ENCODE results near the gene DUSP8. TPM values are rescaled to one million over a fixed set of nuclear protein-coding genes. Genes with fewer than 3 reads are reported as not detected.

The DUSP8 gene
- total RNA-seq, 1 experiment from 2014 or later, result 10.2 TPM

DNA sequence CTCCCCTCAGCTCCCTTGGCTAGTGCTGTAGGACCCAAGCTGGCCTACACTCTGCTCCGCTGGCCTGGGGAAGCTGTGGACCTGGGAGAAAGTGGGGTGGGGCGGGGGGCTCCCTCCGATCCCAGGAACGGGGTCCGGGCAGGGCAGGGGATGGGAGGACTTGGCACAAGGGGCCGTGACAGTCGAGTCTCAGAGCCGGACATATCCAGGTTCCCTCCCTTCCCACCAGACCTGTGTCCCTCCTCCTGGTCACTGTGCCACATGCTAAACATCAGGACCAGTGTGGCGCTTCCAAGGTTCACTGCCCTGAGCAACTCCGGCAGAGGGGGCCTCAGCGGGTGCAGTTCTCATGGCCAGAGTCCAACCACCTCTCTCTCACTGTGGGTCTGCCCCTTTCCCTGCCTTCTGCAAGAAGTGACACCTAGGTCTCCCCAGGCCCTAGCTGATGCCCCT, 2.0 kb downstream of the DUSP8 start:
- no peak overlapping the region for H3K4me3 ChIP-seq (replicated peaks in 1 of 2; ENCODE audit: low read depth in 1 of 2, low read length in 2 of 2)

More for the DNA sequence above, 2.0 kb downstream of the DUSP8 start:
- H3K27ac ChIP-seq (ENCODE audit: low read depth, low read length), result no peak overlapping the region
- no peaks in the 10 kb centered on the region for H3K9me3 ChIP-seq (ENCODE audit: control insufficient read depth in 1 of 2, insufficient read depth in 1 of 2, low read depth in 1 of 2, low read length in 2 of 2)
- H3K36me3 ChIP-seq (ENCODE audit: control insufficient read depth in 1 of 2, insufficient read depth in 2 of 2, low read length in 2 of 2), result no peaks in the 10 kb centered on the region
- H4K20me1 ChIP-seq (ENCODE audit: insufficient read depth), result no peaks in the 10 kb centered on the region
- no peak for ATAC-seq
- intact Hi-C loops (cut with micrococcal nuclease), result no loop called here
- no peak overlapping the region for H3K9ac ChIP-seq (ENCODE audit: low read length)
- ChIA-PET CTCF (interaction anchor here (1.0 kb wide), 1 partner anchor 25 kb away, joined by 3 read pairs; no protein-coding TSS in a partner anchor), RAD21 (ENCODE audit: low non-redundant PET in 1 of 2, low total read pairs in 2 of 2, uncharacterized antibody in 2 of 2, unreplicated experiment in 2 of 2) (no interaction called here), POLR2A (no interaction called here)
- TF ChIP-seq, protein P1, sequence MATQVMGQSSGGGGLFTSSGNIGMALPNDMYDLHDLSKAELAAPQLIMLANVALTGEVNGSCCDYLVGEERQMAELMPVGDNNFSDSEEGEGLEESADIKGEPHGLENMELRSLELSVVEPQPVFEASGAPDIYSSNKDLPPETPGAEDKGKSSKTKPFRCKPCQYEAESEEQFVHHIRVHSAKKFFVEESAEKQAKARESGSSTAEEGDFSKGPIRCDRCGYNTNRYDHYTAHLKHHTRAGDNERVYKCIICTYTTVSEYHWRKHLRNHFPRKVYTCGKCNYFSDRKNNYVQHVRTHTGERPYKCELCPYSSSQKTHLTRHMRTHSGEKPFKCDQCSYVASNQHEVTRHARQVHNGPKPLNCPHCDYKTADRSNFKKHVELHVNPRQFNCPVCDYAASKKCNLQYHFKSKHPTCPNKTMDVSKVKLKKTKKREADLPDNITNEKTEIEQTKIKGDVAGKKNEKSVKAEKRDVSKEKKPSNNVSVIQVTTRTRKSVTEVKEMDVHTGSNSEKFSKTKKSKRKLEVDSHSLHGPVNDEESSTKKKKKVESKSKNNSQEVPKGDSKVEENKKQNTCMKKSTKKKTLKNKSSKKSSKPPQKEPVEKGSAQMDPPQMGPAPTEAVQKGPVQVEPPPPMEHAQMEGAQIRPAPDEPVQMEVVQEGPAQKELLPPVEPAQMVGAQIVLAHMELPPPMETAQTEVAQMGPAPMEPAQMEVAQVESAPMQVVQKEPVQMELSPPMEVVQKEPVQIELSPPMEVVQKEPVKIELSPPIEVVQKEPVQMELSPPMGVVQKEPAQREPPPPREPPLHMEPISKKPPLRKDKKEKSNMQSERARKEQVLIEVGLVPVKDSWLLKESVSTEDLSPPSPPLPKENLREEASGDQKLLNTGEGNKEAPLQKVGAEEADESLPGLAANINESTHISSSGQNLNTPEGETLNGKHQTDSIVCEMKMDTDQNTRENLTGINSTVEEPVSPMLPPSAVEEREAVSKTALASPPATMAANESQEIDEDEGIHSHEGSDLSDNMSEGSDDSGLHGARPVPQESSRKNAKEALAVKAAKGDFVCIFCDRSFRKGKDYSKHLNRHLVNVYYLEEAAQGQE (IDR thresholded peaks at IDR 0.05; ENCODE audit: low read depth), result no peak
- TF ChIP-seq YY1 (IDR thresholded peaks at IDR 0.05; ENCODE audit: extremely low read depth, insufficient replicate concordance, low read depth, low read length) (no peak), ELF1 (IDR thresholded peaks at IDR 0.05; ENCODE audit: borderline replicate concordance, low read depth) (no peak), ZNF274 (IDR thresholded peaks at IDR 0.05; ENCODE audit: low read depth, low read length) (no peak), POLR2AphosphoS5 (IDR thresholded peaks at IDR 0.05; ENCODE audit: low read depth, low read length) (no peak), SIN3A (IDR thresholded peaks at IDR 0.05; ENCODE audit: low read depth) (no peak), EZH2 (IDR thresholded peaks at IDR 0.05) (no peak), CEBPB (IDR thresholded peaks at IDR 0.05; ENCODE audit: low read depth) (no peak), EGR1 (IDR thresholded peaks at IDR 0.05; ENCODE audit: low read depth) (no peak), SRF (IDR thresholded peaks at IDR 0.05; ENCODE audit: low read depth) (no peak), CBX3 (IDR thresholded peaks at IDR 0.05; ENCODE audit: low read depth) (no peak), RAD21 (IDR thresholded peaks at IDR 0.05; ENCODE audit: low read depth) (no peak), EZH2phosphoT487 (IDR thresholded peaks at IDR 0.05; ENCODE audit: borderline replicate concordance) (no peak), FOSL1 (IDR thresholded peaks at IDR 0.05; ENCODE audit: low read depth) (no peak), ZFX (IDR thresholded peaks at IDR 0.05) (no peak)
- TF ChIP-seq, protein P2, sequence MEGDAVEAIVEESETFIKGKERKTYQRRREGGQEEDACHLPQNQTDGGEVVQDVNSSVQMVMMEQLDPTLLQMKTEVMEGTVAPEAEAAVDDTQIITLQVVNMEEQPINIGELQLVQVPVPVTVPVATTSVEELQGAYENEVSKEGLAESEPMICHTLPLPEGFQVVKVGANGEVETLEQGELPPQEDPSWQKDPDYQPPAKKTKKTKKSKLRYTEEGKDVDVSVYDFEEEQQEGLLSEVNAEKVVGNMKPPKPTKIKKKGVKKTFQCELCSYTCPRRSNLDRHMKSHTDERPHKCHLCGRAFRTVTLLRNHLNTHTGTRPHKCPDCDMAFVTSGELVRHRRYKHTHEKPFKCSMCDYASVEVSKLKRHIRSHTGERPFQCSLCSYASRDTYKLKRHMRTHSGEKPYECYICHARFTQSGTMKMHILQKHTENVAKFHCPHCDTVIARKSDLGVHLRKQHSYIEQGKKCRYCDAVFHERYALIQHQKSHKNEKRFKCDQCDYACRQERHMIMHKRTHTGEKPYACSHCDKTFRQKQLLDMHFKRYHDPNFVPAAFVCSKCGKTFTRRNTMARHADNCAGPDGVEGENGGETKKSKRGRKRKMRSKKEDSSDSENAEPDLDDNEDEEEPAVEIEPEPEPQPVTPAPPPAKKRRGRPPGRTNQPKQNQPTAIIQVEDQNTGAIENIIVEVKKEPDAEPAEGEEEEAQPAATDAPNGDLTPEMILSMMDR (IDR thresholded peaks at IDR 0.05 in 2 of 3, conservative IDR thresholded peaks at IDR 0.05 in 1 of 3; ENCODE audit: borderline replicate concordance in 1 of 3, insufficient read depth in 1 of 3, low read depth in 2 of 3, low read length in 2 of 3), result no peak
- TF ChIP-seq, protein P3, sequence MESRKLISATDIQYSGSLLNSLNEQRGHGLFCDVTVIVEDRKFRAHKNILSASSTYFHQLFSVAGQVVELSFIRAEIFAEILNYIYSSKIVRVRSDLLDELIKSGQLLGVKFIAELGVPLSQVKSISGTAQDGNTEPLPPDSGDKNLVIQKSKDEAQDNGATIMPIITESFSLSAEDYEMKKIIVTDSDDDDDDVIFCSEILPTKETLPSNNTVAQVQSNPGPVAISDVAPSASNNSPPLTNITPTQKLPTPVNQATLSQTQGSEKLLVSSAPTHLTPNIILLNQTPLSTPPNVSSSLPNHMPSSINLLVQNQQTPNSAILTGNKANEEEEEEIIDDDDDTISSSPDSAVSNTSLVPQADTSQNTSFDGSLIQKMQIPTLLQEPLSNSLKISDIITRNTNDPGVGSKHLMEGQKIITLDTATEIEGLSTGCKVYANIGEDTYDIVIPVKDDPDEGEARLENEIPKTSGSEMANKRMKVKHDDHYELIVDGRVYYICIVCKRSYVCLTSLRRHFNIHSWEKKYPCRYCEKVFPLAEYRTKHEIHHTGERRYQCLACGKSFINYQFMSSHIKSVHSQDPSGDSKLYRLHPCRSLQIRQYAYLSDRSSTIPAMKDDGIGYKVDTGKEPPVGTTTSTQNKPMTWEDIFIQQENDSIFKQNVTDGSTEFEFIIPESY (IDR thresholded peaks at IDR 0.05; ENCODE audit: extremely low read depth, insufficient replicate concordance, low read length), result no peak
- TF ChIP-seq, protein P4, sequence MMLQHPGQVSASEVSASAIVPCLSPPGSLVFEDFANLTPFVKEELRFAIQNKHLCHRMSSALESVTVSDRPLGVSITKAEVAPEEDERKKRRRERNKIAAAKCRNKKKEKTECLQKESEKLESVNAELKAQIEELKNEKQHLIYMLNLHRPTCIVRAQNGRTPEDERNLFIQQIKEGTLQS (IDR thresholded peaks at IDR 0.05), result no peak
- no peak for DNase-seq (ENCODE audit: low read depth, low spot score)
- BruUV-seq (replicated peaks), result no TSS peak
- H2AFZ ChIP-seq (ENCODE audit: low read depth, low read length, poor library complexity, severe bottlenecking), result no peak overlapping the region
- H3K79me2 ChIP-seq (ENCODE audit: insufficient read depth, low read length), result peaks cover 3% of the 10 kb centered on the region; the same call in 1 of the 2 replicates
- H3K9me2 ChIP-seq (ENCODE audit: insufficient read depth), result no peaks in the 10 kb centered on the region
- no peaks in the 10 kb centered on the region for H3K27me3 ChIP-seq (ENCODE audit: insufficient read depth, low read length)
- H3K4me2 ChIP-seq (ENCODE audit: low read length), result no peak overlapping the region
- peaks cover 16 to 29% of the 10 kb centered on the region in 2 experiments; a peak in 3 of 4 replicates for H3K4me1 ChIP-seq (ENCODE audit: control insufficient read depth in 1 of 2, insufficient read depth in 2 of 2, low read length in 2 of 2)

All from HCT116 (cell line).